ENCODE measurements around the gene LGALS9. TPM values are rescaled to one million over a fixed set of nuclear protein-coding genes. Genes with fewer than 3 reads are reported as not detected.
A peak's percentile ranks its signal among the peaks of the same experiment; 100 is the strongest.
"Not testable (repeated sequence)": the region's sequence is repeated elsewhere in the genome, so short reads cannot be mapped to it uniquely, and the experiment has no call there.

LGALS9 gene
- total and polyA plus RNA-seq, 3 experiments from 2014 or later = 9.3 to 9.9 (median 9.8) TPM

DNA sequence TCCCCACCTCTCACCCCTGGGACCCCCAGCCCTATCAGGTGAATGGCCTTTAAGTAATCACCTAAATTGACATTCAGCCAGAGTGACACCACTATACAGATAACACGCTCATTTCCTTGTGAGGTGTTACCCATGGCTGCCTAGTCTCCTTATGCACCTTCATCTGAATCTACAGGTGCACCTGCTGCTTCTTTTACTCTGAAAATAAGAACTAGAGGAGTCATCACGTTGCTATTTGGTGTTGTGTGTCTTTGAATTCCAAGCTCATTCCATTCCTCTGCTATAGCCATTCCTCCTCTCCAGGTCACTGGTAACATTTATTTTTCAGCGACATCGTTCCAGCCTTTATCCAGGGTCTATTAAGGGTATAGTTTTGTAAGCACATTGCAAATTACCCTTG, 9.8 kb downstream of the LGALS9 start:
- Mint-ChIP-seq H3K9me3 (no peaks in the 10 kb centered on the region), H3K27me3 (no peaks in the 10 kb centered on the region), H3K4me1 (no peaks in the 10 kb centered on the region), H3K27ac (no peak overlapping the region), H3K4me3 (no peak overlapping the region), H3K36me3 (peaks cover 0 to 27% (median 10%) of the 10 kb centered on the region in 3 donors)
- no peaks in the 10 kb centered on the region for H3K9me3 ChIP-seq (ENCODE audit: low read length)
- POLR2A ChIA-PET = no interaction called here
- no peaks in the 10 kb centered on the region for H3K36me3 ChIP-seq (ENCODE audit: insufficient read depth, low read length)
- H3K27ac ChIP-seq (ENCODE audit: low read depth, low read length) = no peak overlapping the region
- no peak for DNase-seq
- CTCF ChIA-PET = interaction anchor here (1.3 to 2.2 kb wide), 3 partner anchors 8 to 38 kb away, joined by 3 to 7 read pairs (median 5); no protein-coding TSS in a partner anchor
- H3K4me3 ChIP-seq (ENCODE audit: low read length) = no peak overlapping the region
- H3K4me1 ChIP-seq (ENCODE audit: insufficient read depth, low read length) = no peaks in the 10 kb centered on the region
- H3K27me3 ChIP-seq (ENCODE audit: insufficient read depth, low read length, poor library complexity, severe bottlenecking) = no peaks in the 10 kb centered on the region

DNA sequence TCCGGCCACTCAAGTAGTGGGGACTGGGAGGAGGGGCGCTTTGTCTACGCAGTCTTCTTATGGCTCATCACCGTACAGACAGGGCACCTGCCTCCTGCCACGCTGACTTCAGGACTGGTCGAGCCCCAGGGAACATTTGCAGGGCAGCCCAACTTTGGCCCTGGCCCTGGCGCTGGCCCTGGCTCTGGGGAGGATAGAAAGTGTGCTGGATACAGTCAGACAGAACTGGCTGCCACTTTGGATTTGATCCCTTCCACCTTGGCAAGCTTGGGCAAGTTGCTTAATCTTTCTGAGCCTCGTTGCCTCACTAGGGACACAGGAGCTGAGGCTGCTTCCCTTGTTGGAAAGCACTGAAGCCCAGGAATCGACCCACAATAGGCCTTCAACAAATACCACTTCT, 13.6 kb downstream of the LGALS9 start:
- no peaks in the 10 kb centered on the region for H3K27me3 ChIP-seq (ENCODE audit: insufficient read depth, low read length, poor library complexity, severe bottlenecking)
- H3K9me3 Mint-ChIP-seq = no peaks in the 10 kb centered on the region
- H3K4me1 Mint-ChIP-seq = no peaks in the 10 kb centered on the region
- peaks cover 0 to 35% (median 14%) of the 10 kb centered on the region in 3 donors for H3K36me3 Mint-ChIP-seq
- CTCF ChIA-PET = interaction anchor here (14.0 kb wide), 1 partner anchor 40 kb away, joined by 161 read pairs; no protein-coding TSS in a partner anchor
- no peaks in the 10 kb centered on the region for H3K9me3 ChIP-seq (ENCODE audit: low read length)
- no peaks in the 10 kb centered on the region for H3K36me3 ChIP-seq (ENCODE audit: insufficient read depth, low read length)
- no peak overlapping the region for H3K4me3 ChIP-seq (ENCODE audit: low read length)
- H3K4me1 ChIP-seq (ENCODE audit: insufficient read depth, low read length) = no peaks in the 10 kb centered on the region
- POLR2A ChIA-PET = no interaction called here
- DNase-seq = no peak
- no peak overlapping the region for H3K4me3 Mint-ChIP-seq
- no peak overlapping the region for H3K27ac ChIP-seq (ENCODE audit: low read depth, low read length)
- peaks cover 0 to 1% of the 10 kb centered on the region in 2 donors for H3K27me3 Mint-ChIP-seq
- no peak overlapping the region for H3K27ac Mint-ChIP-seq

- not testable (repeated sequence) for H3K27me3 Mint-ChIP-seq, H3K27ac Mint-ChIP-seq
These were observed 14.6 kb downstream of the LGALS9 start for GRCh38 chr17:27645621-27646020.

DNA sequence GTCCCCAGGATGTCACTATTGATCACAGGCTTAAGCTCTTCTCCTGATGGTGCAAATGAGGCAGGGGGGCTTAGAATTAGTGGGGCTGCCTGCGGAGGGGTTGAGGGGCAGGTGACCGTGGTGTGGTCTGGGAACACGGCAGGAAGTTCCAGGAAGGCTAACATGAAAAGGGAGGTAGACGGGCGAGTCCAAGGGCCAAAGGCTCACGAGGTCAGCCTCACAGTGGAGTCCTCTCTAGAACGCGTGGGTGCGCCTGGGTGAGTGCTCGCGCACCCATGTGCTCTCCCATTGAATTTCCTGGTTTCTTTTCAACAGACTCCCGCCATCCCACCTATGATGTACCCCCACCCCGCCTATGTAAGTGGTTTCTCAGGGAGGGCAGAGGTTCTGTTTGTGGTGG, 15.2 kb downstream of the LGALS9 start:
- DNase-seq = no peak
- no peaks in the 10 kb centered on the region for H3K4me1 ChIP-seq (ENCODE audit: insufficient read depth, low read length)
- H3K27ac ChIP-seq (ENCODE audit: low read depth, low read length) = no peak overlapping the region
- no peaks in the 10 kb centered on the region for H3K27me3 ChIP-seq (ENCODE audit: insufficient read depth, low read length, poor library complexity, severe bottlenecking)
- no peaks in the 10 kb centered on the region for H3K9me3 ChIP-seq (ENCODE audit: low read length)
- POLR2A ChIA-PET = no interaction called here
- Mint-ChIP-seq H3K4me3 (no peak overlapping the region), H3K4me1 (no peaks in the 10 kb centered on the region), H3K27ac (peak overlapping the region in 1 of 8 donors; percentile 50), H3K36me3 (peaks cover 0 to 22% (median 5%) of the 10 kb centered on the region in 3 donors), H3K9me3 (no peaks in the 10 kb centered on the region), H3K27me3 (peaks cover 0 to 1% of the 10 kb centered on the region in 2 donors)
- CTCF ChIA-PET = interaction anchor here (1.3 to 14.0 kb wide), 3 partner anchors 8 to 42 kb away, joined by 3 to 161 read pairs (median 4); no protein-coding TSS in a partner anchor
- H3K4me3 ChIP-seq (ENCODE audit: low read length) = no peak overlapping the region
- no peaks in the 10 kb centered on the region for H3K36me3 ChIP-seq (ENCODE audit: insufficient read depth, low read length)

More at GRCh38 chr17:27645621-27646020, 14.6 kb downstream of the LGALS9 start:
- H3K36me3 Mint-ChIP-seq = peaks cover 0 to 28% (median 8%) of the 10 kb centered on the region in 3 donors
- CTCF ChIA-PET = interaction anchor here (1.3 to 14.0 kb wide), 3 partner anchors 9 to 41 kb away, joined by 3 to 161 read pairs (median 4); no protein-coding TSS in a partner anchor
- H3K4me1 ChIP-seq (ENCODE audit: insufficient read depth, low read length); H3K4me3 ChIP-seq (ENCODE audit: low read length); H3K9me3 ChIP-seq (ENCODE audit: low read length); H3K36me3 ChIP-seq (ENCODE audit: insufficient read depth, low read length); H3K4me1 Mint-ChIP-seq; H3K27me3 ChIP-seq (ENCODE audit: insufficient read depth, low read length, poor library complexity, severe bottlenecking); H3K9me3 Mint-ChIP-seq; POLR2A ChIA-PET; H3K27ac ChIP-seq (ENCODE audit: low read depth, low read length); DNase-seq; H3K4me3 Mint-ChIP-seq: not testable (repeated sequence)

DNA sequence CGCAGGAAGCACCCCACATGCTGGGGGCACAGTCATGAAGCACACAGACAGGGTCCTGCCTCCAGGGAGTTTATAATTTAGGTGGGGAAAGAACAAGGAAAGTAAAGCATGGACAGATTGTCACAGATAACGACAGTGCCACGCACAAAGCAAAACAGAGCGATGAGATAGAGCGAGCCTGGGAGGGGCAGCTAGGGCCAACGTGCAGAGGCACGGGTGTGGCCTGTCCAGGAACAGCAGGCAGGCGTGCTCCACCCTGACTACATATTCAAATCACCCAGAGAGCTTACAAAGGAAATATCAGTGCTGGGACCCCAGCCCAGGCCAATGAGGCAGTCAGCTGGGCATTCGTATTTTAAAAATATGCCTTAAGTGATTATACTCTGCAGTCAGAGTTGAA, 16.8 kb downstream of the LGALS9 start:
- Mint-ChIP-seq H3K27ac (peak overlapping the region in 2 of 8 donors; percentile 4 to 36), H3K36me3 (peaks cover 0 to 16% (median 4%) of the 10 kb centered on the region in 3 donors), H3K9me3 (no peaks in the 10 kb centered on the region), H3K4me3 (no peak overlapping the region), H3K27me3 (peaks cover 0 to 1% of the 10 kb centered on the region in 2 donors), H3K4me1 (no peaks in the 10 kb centered on the region)
- ChIA-PET CTCF (interaction anchor here (14.0 kb wide), 1 partner anchor 43 kb away, joined by 161 read pairs; no protein-coding TSS in a partner anchor), POLR2A (no interaction called here)
- no peaks in the 10 kb centered on the region for H3K4me1 ChIP-seq (ENCODE audit: insufficient read depth, low read length)
- H3K4me3 ChIP-seq (ENCODE audit: low read length) = no peak overlapping the region
- H3K27me3 ChIP-seq (ENCODE audit: insufficient read depth, low read length, poor library complexity, severe bottlenecking) = no peaks in the 10 kb centered on the region
- H3K36me3 ChIP-seq (ENCODE audit: insufficient read depth, low read length) = no peaks in the 10 kb centered on the region
- no peaks in the 10 kb centered on the region for H3K9me3 ChIP-seq (ENCODE audit: low read length)
- DNase-seq = no peak
- H3K27ac ChIP-seq (ENCODE audit: low read depth, low read length) = no peak overlapping the region

- peaks cover 0 to 12% (median 4%) of the 10 kb centered on the region in 3 donors for H3K36me3 Mint-ChIP-seq
- H3K4me3 ChIP-seq (ENCODE audit: low read length); H3K27ac ChIP-seq (ENCODE audit: low read depth, low read length); H3K9me3 Mint-ChIP-seq; H3K9me3 ChIP-seq (ENCODE audit: low read length); H3K27ac Mint-ChIP-seq; DNase-seq; H3K27me3 ChIP-seq (ENCODE audit: insufficient read depth, low read length, poor library complexity, severe bottlenecking); H3K27me3 Mint-ChIP-seq; H3K4me3 Mint-ChIP-seq; H3K4me1 ChIP-seq (ENCODE audit: insufficient read depth, low read length); POLR2A ChIA-PET; H3K36me3 ChIP-seq (ENCODE audit: insufficient read depth, low read length); H3K4me1 Mint-ChIP-seq: not testable (repeated sequence)
- CTCF ChIA-PET = interaction anchor here (1.7 to 14.0 kb wide), 3 partner anchors 9 to 412 kb away, joined by 3 to 161 read pairs (median 20); no protein-coding TSS in a partner anchor
These were observed 18.2 kb downstream of the LGALS9 start for GRCh38 chr17:27649111-27649571.

DNA sequence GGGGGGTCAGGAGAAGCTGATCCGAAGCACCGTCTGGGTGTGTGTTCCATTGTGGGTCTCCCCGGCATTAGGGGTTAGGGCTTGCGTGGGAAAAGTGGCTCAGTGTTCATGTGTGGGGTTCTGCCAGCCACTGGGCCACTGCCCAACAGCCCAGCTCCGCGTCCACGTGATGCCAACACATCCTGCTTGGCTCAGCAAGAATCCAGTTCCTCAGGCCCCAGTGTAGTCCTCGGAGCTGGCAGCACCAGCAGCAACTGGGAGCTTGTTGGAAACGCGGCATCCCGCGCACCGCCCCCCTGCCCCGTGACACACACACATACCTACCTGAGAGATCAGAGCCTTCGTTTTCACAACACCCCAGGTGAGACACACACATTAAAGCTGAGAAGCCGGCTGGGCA, 18.9 kb downstream of the LGALS9 start:
- no peak overlapping the region for H3K4me3 ChIP-seq (ENCODE audit: low read length)
- H3K9me3 ChIP-seq (ENCODE audit: low read length) = no peaks in the 10 kb centered on the region
- no peaks in the 10 kb centered on the region for H3K36me3 ChIP-seq (ENCODE audit: insufficient read depth, low read length)
- CTCF ChIA-PET = interaction anchor here (1.2 to 14.0 kb wide), 8 partner anchors 10 to 413 kb away, joined by 3 to 161 read pairs (median 4); no protein-coding TSS in a partner anchor
- H3K27ac ChIP-seq (ENCODE audit: low read depth, low read length) = no peak overlapping the region
- H3K4me1 ChIP-seq (ENCODE audit: insufficient read depth, low read length) = no peaks in the 10 kb centered on the region
- no peaks in the 10 kb centered on the region for H3K9me3 Mint-ChIP-seq
- POLR2A ChIA-PET = no interaction called here
- H3K27me3 Mint-ChIP-seq = peaks cover 0 to 1% of the 10 kb centered on the region in 2 donors
- peaks cover 0 to 9% (median 4%) of the 10 kb centered on the region in 3 donors for H3K36me3 Mint-ChIP-seq
- peaks cover 5 to 6% (median 6%) of the 10 kb centered on the region in 3 donors for H3K4me1 Mint-ChIP-seq
- no peaks in the 10 kb centered on the region for H3K27me3 ChIP-seq (ENCODE audit: insufficient read depth, low read length, poor library complexity, severe bottlenecking)
- no peak for DNase-seq
- no peak overlapping the region for H3K27ac Mint-ChIP-seq
- H3K4me3 Mint-ChIP-seq = no peak overlapping the region

- Histone ChIP-seq H3K9me3 (ENCODE audit: low read length) (no peaks in the 10 kb centered on the region), H3K36me3 (ENCODE audit: insufficient read depth, low read length) (no peaks in the 10 kb centered on the region), H3K27ac (ENCODE audit: low read depth, low read length) (no peak overlapping the region), H3K27me3 (ENCODE audit: insufficient read depth, low read length, poor library complexity, severe bottlenecking) (no peaks in the 10 kb centered on the region), H3K4me1 (ENCODE audit: insufficient read depth, low read length) (no peaks in the 10 kb centered on the region), H3K4me3 (ENCODE audit: low read length) (no peak overlapping the region)
- Mint-ChIP-seq H3K4me3 (no peak overlapping the region), H3K4me1 (peaks cover 5 to 6% (median 6%) of the 10 kb centered on the region in 3 donors), H3K27ac (no peak overlapping the region), H3K36me3 (peaks cover 0 to 9% (median 4%) of the 10 kb centered on the region in 3 donors), H3K9me3 (no peaks in the 10 kb centered on the region), H3K27me3 (peaks cover 0 to 1% of the 10 kb centered on the region in 2 donors)
- ChIA-PET CTCF (interaction anchor here (1.0 to 14.0 kb wide), 12 partner anchors 9 to 414 kb away, joined by 3 to 161 read pairs (median 4); no protein-coding TSS in a partner anchor), POLR2A (no interaction called here)
- DNase-seq = no peak
These were observed 19.8 kb downstream of the LGALS9 start for GRCh38 chr17:27650836-27651235.
